Aorta (tissue), 5 donors: Measurements from ENCODE around the gene SYT1. TPM values are rescaled to one million over a fixed set of nuclear protein-coding genes. Genes with fewer than 3 reads are reported as not detected.

Experiments used
- ATAC-seq: fragments of 200-7000 bp; cut with Tn5 transposase; one replicate; pipeline ENCODE4 v1.9.1; 2022; ENCODE audit warnings: moderate library complexity; ENCODE audit not compliant: low FRiP score
- DNase-seq, 2 donors: peaks; one replicate each; pipeline ENCODE4 v3.0.0-alpha.2; 2020
- H3K27ac ChIP-seq, 2 donors: one replicate each; pipeline ENCODE4 v1.5.1; 2013; ENCODE audit warnings: low read length in 2 of 2, mild to moderate bottlenecking in 2 of 2, moderate library complexity in 2 of 2, control low read depth in 1 of 2, inconsistent platforms in 1 of 2, low read depth in 1 of 2
- H3K27me3 ChIP-seq, 2 donors: one replicate each; pipeline ENCODE4 v1.6.1; 2013; ENCODE audit warnings: control low read depth in 1 of 2, low read length in 1 of 2, mild to moderate bottlenecking in 1 of 2, moderate library complexity in 1 of 2; ENCODE audit not compliant: insufficient read depth in 2 of 2, control insufficient read depth in 1 of 2
- H3K36me3 ChIP-seq, 2 donors: one replicate each; pipeline ENCODE4 v1.6.1; 2013; ENCODE audit warnings: control low read depth in 1 of 2, low read length in 1 of 2, mild to moderate bottlenecking in 1 of 2; ENCODE audit not compliant: insufficient read depth in 2 of 2, control insufficient read depth in 1 of 2
- H3K4me1 ChIP-seq, 2 donors: one replicate each; pipeline ENCODE4 v1.6.1; 2013; ENCODE audit warnings: low read length in 2 of 2, control low read depth in 1 of 2, mild to moderate bottlenecking in 1 of 2, moderate library complexity in 1 of 2; ENCODE audit not compliant: insufficient read depth in 2 of 2, control insufficient read depth in 1 of 2
- H3K4me3 ChIP-seq, 2 donors: one replicate each; pipeline ENCODE4 v1.5.1; 2013; ENCODE audit warnings: low read length in 2 of 2, control low read depth in 1 of 2, mild to moderate bottlenecking in 1 of 2
- H3K9me3 ChIP-seq: one replicate; pipeline ENCODE4 v1.6.1; 2013; ENCODE audit warnings: mild to moderate bottlenecking, low read length; ENCODE audit not compliant: control insufficient read depth
- WGBS, 2 donors: extraction: QIAGEN DNeasy Blood & Tissue Kit; methylation state at CpG; one replicate each; pipeline ENCODE4 v1.1.7; 2013; 5-methylcytosine and 5-hydroxymethylcytosine counted together
- intact Hi-C, 2 donors: fragments of 100-400 bp; cut with DNase I; formaldehyde crosslinking; loops; one replicate each; pipeline versions ENCODE4 v1.14.2 to v1.15.0; 2022
- polyA plus RNA-seq, 2 donors: library from polyadenylated mRNA; stranded (reverse); fragments of 200-250 nt; gene quantifications; one replicate each; pipeline ENCODE4 v1.2.3, GENCODE V29; 2013
- total RNA-seq, 2 donors: library from RNA; stranded (reverse); fragmentation: NEBNext Ultra II Directional; extraction: Animal tissue kit (Norgen Biotek cat#: 25700); gene quantifications; one replicate each; pipeline ENCODE4 v1.2.1, GENCODE V29; 2021
- donor health status: healthy with polysubstance abuse.
- donor health status: Bipolar disorder and iron deficiency.
- donor health status: DM: no; HTN: no; CAD: no.
- donor health status: DM: no; HTN: no; CAD: no.
- donor health status: DM: yes; HTN: yes; CAD: no.

SYT1 gene
- total and polyA plus RNA-seq, 4 donors = 0.05 to 1.8 (median 1.5) TPM; not detected in 1

- Histone ChIP-seq H3K4me1 (no peaks in the 10 kb centered on the region), H3K36me3 (no peaks in the 10 kb centered on the region), H3K27ac (no peak overlapping the region), H3K9me3 (no peaks in the 10 kb centered on the region), H3K4me3 (no peak overlapping the region), H3K27me3 (no peaks in the 10 kb centered on the region)
- WGBS, 2 donors = 80 to 88% methylated on average over 2 of the region's 2 CpGs
- no peak for ATAC-seq
- DNase-seq = no peak
- intact Hi-C loops = no loop called here
Measured at GRCh38 chr12:78966926-78967325, 102.4 kb downstream of the SYT1 start.

- Histone ChIP-seq H3K9me3 (no peaks in the 10 kb centered on the region), H3K27ac (no peak overlapping the region), H3K4me1 (no peaks in the 10 kb centered on the region), H3K4me3 (no peak overlapping the region), H3K36me3 (no peaks in the 10 kb centered on the region), H3K27me3 (no peaks in the 10 kb centered on the region)
- no peak for DNase-seq
- no peak for ATAC-seq
- intact Hi-C loops = no loop called here
- 72 to 82% methylated on average over 1 of the region's 1 CpG for WGBS, 2 donors
Measured at GRCh38 chr12:78968226-78968625, 103.7 kb downstream of the SYT1 start.

GRCh38 chr12:78970041-78970440 lies 105.5 kb downstream of the SYT1 start:
- H3K27me3 ChIP-seq = no peaks in the 10 kb centered on the region
- intact Hi-C loops = no loop called here
- ATAC-seq = no peak
- DNase-seq = no peak
- no peak overlapping the region for H3K27ac ChIP-seq
- H3K9me3 ChIP-seq = no peaks in the 10 kb centered on the region
- no peaks in the 10 kb centered on the region for H3K36me3 ChIP-seq
- no peak overlapping the region for H3K4me3 ChIP-seq
- no peaks in the 10 kb centered on the region for H3K4me1 ChIP-seq

GRCh38 chr12:78977304-78977867 lies 112.8 kb downstream of the SYT1 start:
- Histone ChIP-seq H3K4me3 (no peak overlapping the region), H3K27me3 (no peaks in the 10 kb centered on the region), H3K36me3 (no peaks in the 10 kb centered on the region), H3K4me1 (no peaks in the 10 kb centered on the region), H3K27ac (no peak overlapping the region), H3K9me3 (no peaks in the 10 kb centered on the region)
- 38 to 45% methylated on average over 3 of the region's 3 CpGs for WGBS, 2 donors
- ATAC-seq = no peak
- DNase-seq = no peak
- intact Hi-C loops = no loop called here

GRCh38 chr12:78994168-78994791 lies 129.7 kb downstream of the SYT1 start:
- intact Hi-C loops = no loop called here
- ATAC-seq (no peak), DNase-seq (no peak)
- H3K27ac ChIP-seq = no peak overlapping the region
- 88 to 91% methylated on average over 8 to 9 of the region's 9 CpGs for WGBS, 2 donors
- H3K9me3 ChIP-seq = no peaks in the 10 kb centered on the region
- H3K27me3 ChIP-seq = peaks cover 0 to 1% of the 10 kb centered on the region in 2 donors
- H3K36me3 ChIP-seq = no peaks in the 10 kb centered on the region
- H3K4me3 ChIP-seq = no peak overlapping the region
- no peaks in the 10 kb centered on the region for H3K4me1 ChIP-seq

- H3K4me1 ChIP-seq = no peaks in the 10 kb centered on the region
- intact Hi-C loops = no loop called here
- no peaks in the 10 kb centered on the region for H3K9me3 ChIP-seq
- 51 to 65% methylated on average over 1 of the region's 1 CpG for WGBS, 2 donors
- no peak for ATAC-seq
- no peak for DNase-seq
- H3K4me3 ChIP-seq = no peak overlapping the region
- no peak overlapping the region for H3K27ac ChIP-seq
- H3K36me3 ChIP-seq = no peaks in the 10 kb centered on the region
- H3K27me3 ChIP-seq = peaks cover 0 to 1% of the 10 kb centered on the region in 2 donors
Measured at GRCh38 chr12:79000501-79000900, 135.9 kb downstream of the SYT1 start.

- no peak for ATAC-seq
- intact Hi-C loops = no loop called here
- Histone ChIP-seq H3K36me3 (no peaks in the 10 kb centered on the region), H3K9me3 (no peaks in the 10 kb centered on the region), H3K4me1 (no peaks in the 10 kb centered on the region), H3K27me3 (peaks cover 0 to 1% of the 10 kb centered on the region in 2 donors), H3K4me3 (no peak overlapping the region), H3K27ac (no peak overlapping the region)
- no peak for DNase-seq
- 77 to 80% methylated on average over 2 of the region's 2 CpGs for WGBS, 2 donors
Measured at GRCh38 chr12:79001404-79001803, 136.8 kb downstream of the SYT1 start.

GRCh38 chr12:79006306-79006705 lies 141.7 kb downstream of the SYT1 start:
- Histone ChIP-seq H3K27ac (no peak overlapping the region), H3K4me3 (no peak overlapping the region), H3K9me3 (no peaks in the 10 kb centered on the region), H3K27me3 (no peaks in the 10 kb centered on the region), H3K36me3 (no peaks in the 10 kb centered on the region), H3K4me1 (no peaks in the 10 kb centered on the region)
- intact Hi-C loops = no loop called here
- ATAC-seq = no peak
- WGBS, 2 donors = 69 to 73% methylated on average over 1 of the region's 1 CpG
- DNase-seq = no peak

- no peak overlapping the region for H3K27ac ChIP-seq
- intact Hi-C loops = no loop called here
- no peaks in the 10 kb centered on the region for H3K9me3 ChIP-seq
- H3K4me1 ChIP-seq = no peaks in the 10 kb centered on the region
- ATAC-seq (no peak), DNase-seq (no peak)
- 80 to 83% methylated on average over 2 of the region's 2 CpGs for WGBS, 2 donors
- no peaks in the 10 kb centered on the region for H3K27me3 ChIP-seq
- H3K36me3 ChIP-seq = no peaks in the 10 kb centered on the region
- no peak overlapping the region for H3K4me3 ChIP-seq
Measured at GRCh38 chr12:79008591-79008990, 144.0 kb downstream of the SYT1 start.
